Thoracic aorta (tissue), 2 donors: ENCODE results near the gene ADCK1. TPM values are rescaled to one million over a fixed set of nuclear protein-coding genes. Genes with fewer than 3 reads are reported as not detected.

Source experiments
- ATAC-seq: fragments of 150-250 bp; one replicate; pipeline ENCODE4 v1.8.0; 2017; ENCODE audit warnings: low read depth; ENCODE audit not compliant: insufficient number of reproducible peaks, low FRiP score
- DNase-seq: peaks from one replicate; pipeline ENCODE4 v3.0.0-alpha.2; 2020; ENCODE audit warnings: low spot score
- H3K27ac ChIP-seq, 2 donors: fragments of 200-600 bp; sonication (generic); 1 replicate in 1 of 2; 2 replicates in 1 of 2; pipeline ENCODE4 v1.5.1; 2016; ENCODE audit warnings: mild to moderate bottlenecking in 2 of 2, moderate library complexity in 2 of 2
- H3K27me3 ChIP-seq: fragments of 200-600 bp; sonication (generic); replicated peaks from 2 replicates; pipeline ENCODE4 v1.6.0; 2016; ENCODE audit warnings: mild to moderate bottlenecking; ENCODE audit not compliant: insufficient read depth
- H3K36me3 ChIP-seq: fragments of 200-600 bp; sonication (generic); one replicate; pipeline ENCODE4 v1.5.1; 2016
- H3K4me1 ChIP-seq, 2 donors: fragments of 200-600 bp; sonication (generic); 1 replicate in 1 of 2; 2 replicates in 1 of 2; pipeline versions ENCODE4 v1.5.1 to v1.6.0; 2016; ENCODE audit warnings: low read depth in 2 of 2, mild to moderate bottlenecking in 1 of 2; ENCODE audit not compliant: control insufficient read depth in 1 of 2
- H3K4me3 ChIP-seq: fragments of 200-600 bp; sonication (generic); 2 replicates; pipeline ENCODE4 v1.5.1; 2016; ENCODE audit warnings: mild to moderate bottlenecking
- H3K9me3 ChIP-seq: fragments of 200-600 bp; sonication (generic); 2 replicates; pipeline ENCODE4 v1.5.1; 2016
- total RNA-seq, 2 donors: library from RNA; depleted of rRNA; stranded (reverse); fragments of >200 nt; gene quantifications; one replicate each; pipeline versions ENCODE4 v1.1.0 to v1.2.3, GENCODE V29; 2016
- TF ChIP-seq, protein P1 (sequence below): fragments of 200-600 bp; sonication (generic); IDR thresholded peaks from one replicate; pipeline ENCODE4 v1.5.1; 2019; ENCODE audit warnings: antibody characterized with exemption

ADCK1 gene, protein sequence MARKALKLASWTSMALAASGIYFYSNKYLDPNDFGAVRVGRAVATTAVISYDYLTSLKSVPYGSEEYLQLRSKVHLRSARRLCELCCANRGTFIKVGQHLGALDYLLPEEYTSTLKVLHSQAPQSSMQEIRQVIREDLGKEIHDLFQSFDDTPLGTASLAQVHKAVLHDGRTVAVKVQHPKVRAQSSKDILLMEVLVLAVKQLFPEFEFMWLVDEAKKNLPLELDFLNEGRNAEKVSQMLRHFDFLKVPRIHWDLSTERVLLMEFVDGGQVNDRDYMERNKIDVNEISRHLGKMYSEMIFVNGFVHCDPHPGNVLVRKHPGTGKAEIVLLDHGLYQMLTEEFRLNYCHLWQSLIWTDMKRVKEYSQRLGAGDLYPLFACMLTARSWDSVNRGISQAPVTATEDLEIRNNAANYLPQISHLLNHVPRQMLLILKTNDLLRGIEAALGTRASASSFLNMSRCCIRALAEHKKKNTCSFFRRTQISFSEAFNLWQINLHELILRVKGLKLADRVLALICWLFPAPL
- 10 to 100 TPM in 1 of 2 donors, 1 to 10 TPM in 1; 2.2 to 11.2 TPM for total RNA-seq

DNA sequence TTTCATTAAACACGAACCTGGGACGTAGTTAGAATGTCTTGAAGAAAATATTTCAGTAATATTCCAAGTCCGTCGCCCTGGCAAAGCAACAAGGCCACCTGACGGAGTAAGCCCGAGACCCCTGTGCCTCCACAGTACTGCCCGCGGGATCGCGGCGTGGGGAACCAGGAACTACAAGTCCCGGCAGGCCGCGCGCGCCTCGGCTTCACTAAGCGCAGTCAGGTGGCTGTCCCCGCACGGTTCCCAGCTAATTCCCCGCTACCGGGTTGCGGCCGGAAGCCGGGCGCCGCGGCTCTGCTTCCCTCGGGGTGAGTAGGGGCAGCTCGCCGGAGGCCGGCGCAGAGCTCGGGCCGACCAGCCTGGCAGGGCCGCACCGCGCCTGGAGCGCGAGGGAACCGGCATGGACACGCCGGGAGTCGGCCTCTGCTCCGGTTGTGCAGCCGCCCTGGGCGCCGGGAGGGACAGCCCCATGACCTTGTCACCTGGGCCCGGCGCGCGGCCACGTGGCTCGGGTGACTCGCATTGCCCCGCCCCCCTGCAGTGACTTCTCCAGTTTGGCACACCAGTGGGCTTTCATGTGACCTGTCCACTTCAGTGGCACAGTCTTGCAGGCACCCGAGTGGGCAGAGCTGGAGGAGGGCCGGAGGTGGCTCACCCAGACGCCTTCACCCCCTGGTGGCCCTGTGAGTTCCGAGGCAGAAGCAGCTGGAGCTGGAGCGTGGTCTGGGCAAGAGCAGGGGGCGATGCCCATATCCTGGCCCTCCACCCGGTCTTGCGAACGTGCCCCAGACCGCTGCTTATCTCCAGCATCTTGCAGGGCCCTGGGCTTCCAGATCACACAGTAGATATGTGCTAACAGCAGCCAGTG lies at the start of gene ADCK1:
ADCK1 (plus strand) TSS at position 247 of the 868 bp plus-strand sequence. CDS start 18,870 bp downstream, outside the sequence.
- DNase-seq: peak; percentile 83
- Histone ChIP-seq H3K9me3 (no peaks in the 10 kb centered on the region), H3K4me3 (peak within 1 kb of the TSS; percentile 91), H3K4me1 (peaks cover 0 to 4% of the 10 kb centered on the region in 2 donors), H3K27me3 (no peaks in the 10 kb centered on the region), H3K36me3 (no peaks in the 10 kb centered on the region), H3K27ac (peak within 1 kb of the TSS; percentile 76 to 84)
- TF ChIP-seq, protein P1, sequence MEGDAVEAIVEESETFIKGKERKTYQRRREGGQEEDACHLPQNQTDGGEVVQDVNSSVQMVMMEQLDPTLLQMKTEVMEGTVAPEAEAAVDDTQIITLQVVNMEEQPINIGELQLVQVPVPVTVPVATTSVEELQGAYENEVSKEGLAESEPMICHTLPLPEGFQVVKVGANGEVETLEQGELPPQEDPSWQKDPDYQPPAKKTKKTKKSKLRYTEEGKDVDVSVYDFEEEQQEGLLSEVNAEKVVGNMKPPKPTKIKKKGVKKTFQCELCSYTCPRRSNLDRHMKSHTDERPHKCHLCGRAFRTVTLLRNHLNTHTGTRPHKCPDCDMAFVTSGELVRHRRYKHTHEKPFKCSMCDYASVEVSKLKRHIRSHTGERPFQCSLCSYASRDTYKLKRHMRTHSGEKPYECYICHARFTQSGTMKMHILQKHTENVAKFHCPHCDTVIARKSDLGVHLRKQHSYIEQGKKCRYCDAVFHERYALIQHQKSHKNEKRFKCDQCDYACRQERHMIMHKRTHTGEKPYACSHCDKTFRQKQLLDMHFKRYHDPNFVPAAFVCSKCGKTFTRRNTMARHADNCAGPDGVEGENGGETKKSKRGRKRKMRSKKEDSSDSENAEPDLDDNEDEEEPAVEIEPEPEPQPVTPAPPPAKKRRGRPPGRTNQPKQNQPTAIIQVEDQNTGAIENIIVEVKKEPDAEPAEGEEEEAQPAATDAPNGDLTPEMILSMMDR: peak; percentile 42
- peak; percentile 85 for ATAC-seq

DNA sequence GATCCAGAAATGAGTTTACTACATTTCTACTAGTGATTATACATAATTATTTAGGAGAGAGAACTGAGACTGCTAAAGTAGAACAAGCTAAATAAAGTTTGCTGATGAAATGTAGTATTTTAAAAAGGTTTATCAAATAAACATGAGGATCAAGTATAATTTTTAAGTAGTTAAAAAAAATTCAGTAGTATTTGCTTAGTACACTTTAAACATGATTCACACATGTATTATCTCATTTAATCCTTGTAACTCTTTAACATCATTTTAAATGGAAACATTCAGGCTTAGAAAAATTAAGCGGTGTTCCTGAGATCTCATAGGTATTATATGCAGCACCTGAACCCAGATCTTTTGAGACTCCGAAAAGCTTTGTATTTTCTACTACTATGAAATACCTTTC lies 47.6 kb upstream of the ADCK1 start:
- TF ChIP-seq, protein P1: no peak
- no peak overlapping the region for H3K27ac ChIP-seq
- ATAC-seq: no peak
- H3K27me3 ChIP-seq: no peaks in the 10 kb centered on the region
- peaks cover 4 to 9% of the 10 kb centered on the region in 2 donors for H3K4me1 ChIP-seq
- peaks cover 35% of the 10 kb centered on the region for H3K36me3 ChIP-seq
- no peak overlapping the region for H3K4me3 ChIP-seq
- no peaks in the 10 kb centered on the region for H3K9me3 ChIP-seq
- DNase-seq: no peak

DNA sequence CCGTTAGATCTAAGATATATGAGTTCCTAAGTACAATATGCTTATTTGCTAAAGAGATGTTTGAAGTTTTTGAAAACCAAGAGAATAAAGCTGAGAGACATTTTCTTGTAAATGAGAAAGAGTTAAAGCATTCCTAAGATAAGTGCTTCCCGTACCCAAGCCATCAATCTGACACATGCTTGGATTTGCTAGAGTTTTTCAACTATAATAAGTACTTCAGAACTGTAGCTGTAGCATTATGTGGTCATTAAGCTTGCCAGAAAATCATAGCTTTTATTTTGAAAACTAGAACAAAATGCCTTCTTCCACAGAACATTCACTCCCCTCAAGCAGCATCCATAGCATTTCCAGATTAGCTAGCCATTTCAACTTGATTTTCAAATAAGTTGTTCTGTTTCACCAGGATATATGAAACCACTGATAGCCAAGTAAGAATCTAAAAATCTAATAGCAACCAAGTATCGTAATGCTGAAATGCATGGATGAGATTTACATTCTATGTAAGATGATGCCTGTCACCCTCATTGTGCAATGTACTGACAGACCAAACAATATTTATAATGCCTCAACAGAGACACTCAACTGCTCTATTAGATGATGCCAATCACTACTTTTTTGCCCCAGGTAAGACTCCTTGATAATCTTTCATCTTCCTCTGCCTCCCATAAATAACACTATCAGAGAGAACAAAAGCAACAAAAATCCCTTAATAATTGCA lies 47.0 kb upstream of the ADCK1 start:
- Histone ChIP-seq H3K4me1 (peaks cover 5 to 9% of the 10 kb centered on the region in 2 donors), H3K27me3 (no peaks in the 10 kb centered on the region), H3K9me3 (no peaks in the 10 kb centered on the region), H3K36me3 (peaks cover 31% of the 10 kb centered on the region), H3K4me3 (no peak overlapping the region), H3K27ac (no peak overlapping the region)
- DNase-seq (no peak), ATAC-seq (no peak)
- TF ChIP-seq, protein P1: no peak

DNA sequence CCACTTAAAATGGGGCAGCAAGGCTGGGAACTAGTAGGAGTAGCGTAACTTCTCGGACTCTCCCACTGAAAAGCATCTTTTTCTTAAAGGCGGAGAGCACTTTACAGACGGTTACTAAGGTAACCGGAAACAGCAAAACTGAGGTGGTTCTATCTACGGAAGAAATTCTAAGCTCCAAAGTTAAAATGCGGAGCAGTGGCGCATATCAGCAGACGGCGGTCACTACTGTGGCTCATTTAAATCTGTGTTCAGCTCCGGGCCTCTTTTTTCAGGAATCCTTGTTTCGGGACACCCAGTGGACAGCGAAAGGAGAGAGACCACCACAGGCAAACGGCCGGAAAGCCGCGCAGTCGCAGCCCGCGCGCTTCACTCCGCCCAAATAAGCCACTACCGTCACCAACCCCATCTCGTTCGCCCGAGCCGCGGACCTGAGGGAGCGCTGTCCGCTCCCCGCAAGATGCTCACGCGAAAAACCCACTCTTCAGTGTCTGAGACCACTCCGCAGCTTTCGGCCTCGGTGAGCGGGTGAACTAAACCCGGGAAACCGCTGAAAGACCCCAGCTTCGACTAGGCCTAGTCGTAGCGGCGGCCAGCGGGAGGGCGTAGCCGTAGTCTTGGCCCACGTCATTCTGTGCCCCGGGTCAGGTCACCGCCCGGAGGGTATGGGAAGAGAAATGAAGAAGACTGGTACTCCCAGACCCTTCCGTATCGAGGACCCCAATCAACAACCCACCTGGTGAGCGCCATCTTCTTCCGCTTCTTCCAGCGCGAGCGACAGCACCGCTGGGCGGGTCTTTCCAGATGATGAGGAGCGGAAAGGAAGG lies 39.3 kb upstream of the ADCK1 start, which contains the start of gene SNW1:
SNW1 (minus strand) TSS at position 776 of the 824 bp plus-strand sequence; CDS start at position 747, 29 bp downstream.
- Histone ChIP-seq H3K9me3 (no peaks in the 10 kb centered on the region), H3K4me3 (peak within 1 kb of the TSS; percentile 80), H3K27ac (peak within 1 kb of the TSS; percentile 86 to 95), H3K4me1 (peaks cover 26 to 33% of the 10 kb centered on the region in 2 donors), H3K27me3 (no peaks in the 10 kb centered on the region), H3K36me3 (no peaks in the 10 kb centered on the region)
- ATAC-seq (peak; percentile 85), DNase-seq (peak; percentile 71)
- TF ChIP-seq, protein P1: no peak
